ENCODE results near the gene NAMPT.

DNA sequence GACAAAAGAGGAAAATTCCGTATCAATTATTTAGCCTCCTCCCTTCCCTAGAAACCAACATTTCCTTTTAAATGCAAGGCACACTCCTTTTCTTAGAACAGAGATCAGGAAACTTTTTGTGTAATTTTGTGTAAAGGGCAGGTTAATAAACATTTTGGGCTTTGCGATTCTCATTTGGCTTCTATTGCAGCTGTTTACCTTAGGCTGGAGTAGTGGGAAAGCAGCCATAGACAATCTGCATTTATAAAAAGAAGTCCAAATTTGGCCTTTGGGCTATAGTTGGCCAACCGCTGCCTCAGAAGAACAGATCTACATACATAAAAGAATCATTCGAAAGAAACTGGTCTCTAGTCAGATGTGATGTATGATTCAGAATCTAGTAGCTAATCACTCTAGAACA lies 35.3 kb downstream of the NAMPT start:
- TF ChIP-seq POLR2AphosphoS5 (IDR thresholded peaks at IDR 0.05; ENCODE audit: low read depth, low read length) (0 out of 2 replicates have a peak, but pooled peaks have one; percentile 41), TAF1 (IDR thresholded peaks at IDR 0.05; ENCODE audit: low read depth, low read length) (no peak), POLR2A (IDR thresholded peaks at IDR 0.05; ENCODE audit: low read depth, low read length) (no peak), PAX5 (IDR thresholded peaks at IDR 0.05; ENCODE audit: insufficient read depth, low read length, severe bottlenecking) (no peak), POU2F2 (IDR thresholded peaks at IDR 0.05; ENCODE audit: low read depth, low read length) (no peak), SPI1 (IDR thresholded peaks at IDR 0.05; ENCODE audit: low read depth, low read length) (no peak)
